Neural progenitor cell (in vitro differentiated cells): ENCODE data around the gene OLFML2A. TPM values are rescaled to one million over a fixed set of nuclear protein-coding genes. Genes with fewer than 3 reads are reported as not detected.

Source experiments
- DNase-seq: peaks from one replicate; pipeline ENCODE4 v3.0.0-alpha.2; 2016; ENCODE audit warnings: low spot score
- H2AFZ ChIP-seq: fragments of 200-600 bp; sonication (generic); replicated peaks from 2 replicates; pipeline ENCODE4 v1.6.1; 2016; ENCODE audit warnings: antibody characterized with exemption
- H3F3A ChIP-seq: fragments of 200-600 bp; sonication (generic); 2 replicates; pipeline ENCODE4 v1.6.1; 2016; ENCODE audit warnings: antibody characterized with exemption, low read depth
- H3K27ac ChIP-seq: fragments of 200-600 bp; sonication (generic); 2 replicates; pipeline ENCODE4 v1.5.1; 2016; ENCODE audit warnings: mild to moderate bottlenecking
- H3K27me3 ChIP-seq: fragments of 200-600 bp; sonication (generic); 2 replicates; pipeline ENCODE4 v1.6.1; 2016; ENCODE audit warnings: mild to moderate bottlenecking, moderate library complexity
- H3K36me3 ChIP-seq: fragments of 200-600 bp; sonication (generic); 2 replicates; pipeline ENCODE4 v1.5.1; 2016
- H3K4me1 ChIP-seq: fragments of 200-600 bp; sonication (generic); 2 replicates; pipeline ENCODE4 v1.6.1; 2016; ENCODE audit warnings: mixed run types
- H3K4me2 ChIP-seq: fragments of 200-600 bp; sonication (generic); 2 replicates; pipeline ENCODE4 v1.6.1; 2016
- H3K4me3 ChIP-seq: fragments of 200-600 bp; sonication (generic); 2 replicates; pipeline ENCODE4 v1.5.1; 2016
- H3K79me2 ChIP-seq: fragments of 200-600 bp; sonication (generic); 2 replicates; pipeline ENCODE4 v1.6.1; 2016; ENCODE audit warnings: low read depth
- H3K9ac ChIP-seq: fragments of 200-600 bp; sonication (generic); 2 replicates; pipeline ENCODE4 v1.6.1; 2016
- H3K9me3 ChIP-seq: fragments of 200-600 bp; sonication (generic); 2 replicates; pipeline ENCODE4 v1.5.1; 2016; ENCODE audit warnings: low read depth
- H4K20me1 ChIP-seq: fragments of 200-600 bp; sonication (generic); 2 replicates; pipeline ENCODE4 v1.6.1; 2016; ENCODE audit warnings: low read depth
- H3K27ac Mint-ChIP-seq: 3 replicates; pipeline ENCODE4 v1.8.0; 2021; ENCODE audit warnings: mixed read lengths
- H3K27me3 Mint-ChIP-seq: 2 replicates; pipeline ENCODE4 v1.8.0; 2022; ENCODE audit warnings: low read depth, mild to moderate bottlenecking, inconsistent platforms, moderate library complexity, mixed read lengths; ENCODE audit not compliant: insufficient read depth
- H3K36me3 Mint-ChIP-seq: 3 replicates; pipeline ENCODE4 v1.8.0; 2021; ENCODE audit warnings: mixed read lengths
- H3K4me1 Mint-ChIP-seq: 3 replicates; pipeline ENCODE4 v1.8.0; 2021; ENCODE audit warnings: mixed read lengths
- H3K4me3 Mint-ChIP-seq: 3 replicates; pipeline ENCODE4 v1.8.0; 2021; ENCODE audit warnings: mild to moderate bottlenecking, moderate library complexity, mixed read lengths
- H3K9me3 Mint-ChIP-seq: 3 replicates; pipeline ENCODE4 v1.8.0; 2020; ENCODE audit warnings: mixed read lengths
- EZH2 ChIP-seq: fragments of 200-600 bp; sonication (generic); IDR thresholded peaks from 2 replicates; pipeline ENCODE4 v1.6.1; 2017; ENCODE audit warnings: antibody characterized with exemption, mild to moderate bottlenecking, moderate library complexity
- EZH2phosphoT487 ChIP-seq: fragments of 200-600 bp; sonication (generic); IDR thresholded peaks from 2 replicates; pipeline ENCODE4 v1.6.1; 2017; ENCODE audit warnings: antibody characterized with exemption
- total RNA-seq: library from RNA; depleted of rRNA; stranded (reverse); fragments of >200 nt; gene quantifications from 2 replicates; pipeline ENCODE4 v1.2.3, GENCODE V29; 2015; ENCODE audit warnings: low replicate concordance
- TF ChIP-seq, protein P1 (sequence below): fragments of 200-600 bp; sonication (generic); IDR thresholded peaks from 2 replicates; pipeline ENCODE4 v1.5.1; 2017; ENCODE audit warnings: antibody characterized with exemption, mild to moderate bottlenecking

The OLFML2A gene
- total RNA-seq, 1 donor from 2014 or later = 3.1 TPM

DNA sequence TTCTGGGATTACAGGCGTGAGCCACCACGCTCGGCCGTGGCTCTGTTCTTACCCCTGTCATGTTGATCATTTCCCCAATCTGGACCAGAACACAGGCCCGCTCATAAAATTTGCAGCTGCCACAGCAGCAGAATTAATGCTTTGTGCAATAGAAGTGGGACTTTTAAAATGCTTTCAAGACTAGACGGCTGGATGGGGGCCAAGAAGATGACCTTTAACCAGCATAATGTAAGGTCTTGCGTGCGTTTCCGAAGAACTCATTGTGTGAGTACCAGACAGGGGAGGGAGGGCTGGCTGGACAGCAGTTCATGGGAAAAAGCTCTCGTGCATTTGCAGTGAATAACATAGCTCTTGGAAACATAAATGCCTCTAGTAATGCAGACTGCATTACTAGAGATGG lies 72.9 kb downstream of the OLFML2A start:
- Histone ChIP-seq H3K9ac (no peak overlapping the region), H3K4me1 (no peaks in the 10 kb centered on the region), H3K9me3 (no peaks in the 10 kb centered on the region), H3K27me3 (no peaks in the 10 kb centered on the region), H3K27ac (no peak overlapping the region), H2AFZ (no peak overlapping the region), H3K36me3 (no peaks in the 10 kb centered on the region), H3K79me2 (no peaks in the 10 kb centered on the region), H3F3A (no peaks in the 10 kb centered on the region), H3K4me3 (no peak overlapping the region), H4K20me1 (no peaks in the 10 kb centered on the region), H3K4me2 (no peak overlapping the region)
- no peak for TF ChIP-seq EZH2
- no peak for TF ChIP-seq EZH2phosphoT487
- TF ChIP-seq, protein P1, sequence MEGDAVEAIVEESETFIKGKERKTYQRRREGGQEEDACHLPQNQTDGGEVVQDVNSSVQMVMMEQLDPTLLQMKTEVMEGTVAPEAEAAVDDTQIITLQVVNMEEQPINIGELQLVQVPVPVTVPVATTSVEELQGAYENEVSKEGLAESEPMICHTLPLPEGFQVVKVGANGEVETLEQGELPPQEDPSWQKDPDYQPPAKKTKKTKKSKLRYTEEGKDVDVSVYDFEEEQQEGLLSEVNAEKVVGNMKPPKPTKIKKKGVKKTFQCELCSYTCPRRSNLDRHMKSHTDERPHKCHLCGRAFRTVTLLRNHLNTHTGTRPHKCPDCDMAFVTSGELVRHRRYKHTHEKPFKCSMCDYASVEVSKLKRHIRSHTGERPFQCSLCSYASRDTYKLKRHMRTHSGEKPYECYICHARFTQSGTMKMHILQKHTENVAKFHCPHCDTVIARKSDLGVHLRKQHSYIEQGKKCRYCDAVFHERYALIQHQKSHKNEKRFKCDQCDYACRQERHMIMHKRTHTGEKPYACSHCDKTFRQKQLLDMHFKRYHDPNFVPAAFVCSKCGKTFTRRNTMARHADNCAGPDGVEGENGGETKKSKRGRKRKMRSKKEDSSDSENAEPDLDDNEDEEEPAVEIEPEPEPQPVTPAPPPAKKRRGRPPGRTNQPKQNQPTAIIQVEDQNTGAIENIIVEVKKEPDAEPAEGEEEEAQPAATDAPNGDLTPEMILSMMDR = no peak
- Mint-ChIP-seq H3K36me3 (no peaks in the 10 kb centered on the region), H3K4me1 (peaks cover 18% of the 10 kb centered on the region), H3K27me3 (peaks cover 2% of the 10 kb centered on the region), H3K4me3 (no peak overlapping the region), H3K9me3 (no peaks in the 10 kb centered on the region), H3K27ac (no peak overlapping the region)
- no peak for DNase-seq

DNA sequence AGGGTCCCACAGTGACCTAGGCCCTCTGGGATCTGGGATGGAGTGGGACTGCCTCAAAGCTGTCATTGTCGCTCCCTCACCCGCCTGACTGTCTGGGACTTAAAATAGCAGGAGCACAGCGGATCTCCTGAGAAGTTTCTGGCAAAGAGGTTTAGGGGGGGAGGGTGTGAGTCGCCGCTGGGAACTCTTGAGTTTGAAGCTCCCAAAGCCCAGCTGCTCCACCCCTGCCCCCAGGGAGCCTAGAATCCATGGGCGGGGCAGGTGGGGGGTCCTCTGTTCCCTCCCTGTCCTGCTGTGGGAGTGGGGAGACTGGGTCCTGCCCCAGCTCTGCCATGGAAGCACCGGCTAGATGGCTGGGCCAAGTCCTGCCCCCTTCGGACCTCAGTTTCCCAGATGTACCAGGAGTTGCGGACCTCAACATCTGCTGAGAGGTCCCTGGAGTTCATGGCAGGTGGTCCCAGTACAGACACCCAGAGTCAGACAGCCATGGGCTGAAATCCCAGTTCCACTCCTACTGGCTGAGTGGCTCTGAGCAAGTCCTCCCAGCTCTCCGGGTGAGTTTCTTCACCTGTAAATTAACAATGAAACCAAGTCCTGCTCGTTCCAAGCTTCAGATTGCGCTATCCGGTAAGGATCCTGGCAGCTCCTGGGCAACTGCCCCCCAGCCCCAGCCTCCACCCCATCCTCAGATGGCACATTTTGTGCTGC lies 75.3 kb downstream of the OLFML2A start:
- Mint-ChIP-seq H3K36me3 (no peaks in the 10 kb centered on the region), H3K4me1 (peaks cover 17% of the 10 kb centered on the region), H3K4me3 (peak overlapping the region; percentile 80), H3K27me3 (peaks cover 4% of the 10 kb centered on the region), H3K27ac (peak overlapping the region; percentile 30), H3K9me3 (no peaks in the 10 kb centered on the region)
- no peak overlapping the region for H3K9ac ChIP-seq
- H3K4me2 ChIP-seq = peak overlapping the region; percentile 77
- no peaks in the 10 kb centered on the region for H3K27me3 ChIP-seq
- no peak for TF ChIP-seq EZH2phosphoT487
- TF ChIP-seq EZH2 = no peak
- TF ChIP-seq, protein P1 = no peak
- DNase-seq = no peak
- peak overlapping the region; percentile 92 for H2AFZ ChIP-seq
- H3K27ac ChIP-seq = no peak overlapping the region
- peaks cover 17% of the 10 kb centered on the region for H4K20me1 ChIP-seq
- H3K79me2 ChIP-seq = no peaks in the 10 kb centered on the region
- peaks cover 24% of the 10 kb centered on the region for H3F3A ChIP-seq
- no peaks in the 10 kb centered on the region for H3K36me3 ChIP-seq
- no peaks in the 10 kb centered on the region for H3K9me3 ChIP-seq
- H3K4me3 ChIP-seq = peak overlapping the region; percentile 55
- no peaks in the 10 kb centered on the region for H3K4me1 ChIP-seq

GRCh38 chr9:124852829-124853531 lies 76.0 kb downstream of the OLFML2A start, which contains the start of gene WDR38:
Gene WDR38 (plus strand): TSS chr9:124853460. CDS start chr9:124853532, 72 bp downstream.
- H3K9me3 ChIP-seq = no peaks in the 10 kb centered on the region
- Mint-ChIP-seq H3K27ac (peak within 1 kb of the TSS; percentile 30), H3K27me3 (peaks cover 4% of the 10 kb centered on the region), H3K36me3 (peaks cover 2% of the 10 kb centered on the region), H3K9me3 (no peaks in the 10 kb centered on the region), H3K4me3 (peak within 1 kb of the TSS; percentile 80), H3K4me1 (peaks cover 17% of the 10 kb centered on the region)
- H4K20me1 ChIP-seq = peaks cover 24% of the 10 kb centered on the region
- no peak within 1 kb of the TSS for H3K9ac ChIP-seq
- H2AFZ ChIP-seq = peak within 1 kb of the TSS; percentile 92
- H3K27ac ChIP-seq = no peak within 1 kb of the TSS
- H3K4me1 ChIP-seq = no peaks in the 10 kb centered on the region
- no peaks in the 10 kb centered on the region for H3K36me3 ChIP-seq
- TF ChIP-seq, protein P1 = peak; percentile 99
- TF ChIP-seq EZH2 = no peak
- peak within 1 kb of the TSS; percentile 77 for H3K4me2 ChIP-seq
- peaks cover 31% of the 10 kb centered on the region for H3F3A ChIP-seq
- H3K79me2 ChIP-seq = peaks cover under 1% of the 10 kb centered on the region
- H3K27me3 ChIP-seq = no peaks in the 10 kb centered on the region
- H3K4me3 ChIP-seq = peak within 1 kb of the TSS; percentile 55
- peak; percentile 89 for DNase-seq
